ENCODE results near the gene KLF11.

Gene KLF11

GRCh38 chr2:10071176-10071575 is 27.8 kb downstream of the KLF11 start:
- no peak overlapping the region for H3K4me3 ChIP-seq (ENCODE audit: low read length)
- no peak for TF ChIP-seq ZNF274 (IDR thresholded peaks at IDR 0.05; ENCODE audit: low read depth, low read length)

GRCh38 chr2:10071595-10071994 is 28.2 kb downstream of the KLF11 start:
- TF ChIP-seq ZNF274 (IDR thresholded peaks at IDR 0.05; ENCODE audit: low read depth, low read length) = no peak
- H3K4me3 ChIP-seq (ENCODE audit: low read length) = no peak overlapping the region

GRCh38 chr2:10072656-10073480 is 29.5 kb downstream of the KLF11 start:
- H3K4me3 ChIP-seq (ENCODE audit: low read length) = no peak overlapping the region
- no peak for TF ChIP-seq ZNF274 (IDR thresholded peaks at IDR 0.05; ENCODE audit: low read depth, low read length)

- TF ChIP-seq ZNF274 (IDR thresholded peaks at IDR 0.05; ENCODE audit: low read depth, low read length) = no peak
- H3K4me3 ChIP-seq (ENCODE audit: low read length) = no peak overlapping the region
These were observed 30.4 kb downstream of the KLF11 start for GRCh38 chr2:10073706-10074105.

GRCh38 chr2:10075101-10075500 is 31.8 kb downstream of the KLF11 start:
- no peak overlapping the region for H3K4me3 ChIP-seq (ENCODE audit: low read length)
- no peak for TF ChIP-seq ZNF274 (IDR thresholded peaks at IDR 0.05; ENCODE audit: low read depth, low read length)

GRCh38 chr2:10075571-10076209 is 32.3 kb downstream of the KLF11 start:
- TF ChIP-seq ZNF274 (IDR thresholded peaks at IDR 0.05; ENCODE audit: low read depth, low read length) = no peak
- no peak overlapping the region for H3K4me3 ChIP-seq (ENCODE audit: low read length)

GRCh38 chr2:10076511-10076910 is 33.2 kb downstream of the KLF11 start:
- no peak for TF ChIP-seq ZNF274 (IDR thresholded peaks at IDR 0.05; ENCODE audit: low read depth, low read length)
- H3K4me3 ChIP-seq (ENCODE audit: low read length) = no peak overlapping the region

GRCh38 chr2:10076988-10077527 is 33.7 kb downstream of the KLF11 start:
- no peak overlapping the region; the same call in 1 of the 2 replicates for H3K4me3 ChIP-seq (ENCODE audit: low read length)
- no peak for TF ChIP-seq ZNF274 (IDR thresholded peaks at IDR 0.05; ENCODE audit: low read depth, low read length)

- H3K4me3 ChIP-seq (ENCODE audit: low read length) = peak overlapping the region; percentile 44; the same call in 1 of the 2 replicates
- no peak for TF ChIP-seq ZNF274 (IDR thresholded peaks at IDR 0.05; ENCODE audit: low read depth, low read length)
These were observed 34.7 kb downstream of the KLF11 start for GRCh38 chr2:10078001-10078400.

GRCh38 chr2:10078704-10079265 is 35.4 kb downstream of the KLF11 start:
- TF ChIP-seq ZNF274 (IDR thresholded peaks at IDR 0.05; ENCODE audit: low read depth, low read length) = no peak
- peak overlapping the region; percentile 44; the same call in 1 of the 2 replicates for H3K4me3 ChIP-seq (ENCODE audit: low read length)

GRCh38 chr2:10079266-10079869 is 36.0 kb downstream of the KLF11 start:
- peak overlapping the region; percentile 44; the same call in 1 of the 2 replicates for H3K4me3 ChIP-seq (ENCODE audit: low read length)
- TF ChIP-seq ZNF274 (IDR thresholded peaks at IDR 0.05; ENCODE audit: low read depth, low read length) = no peak

- peak within 1 kb of the TSS; percentile 72; the same call in 1 of the 2 replicates for H3K4me3 ChIP-seq (ENCODE audit: low read length)
- no peak for TF ChIP-seq ZNF274 (IDR thresholded peaks at IDR 0.05; ENCODE audit: low read depth, low read length)
These were observed 36.7 kb downstream of the KLF11 start, which contains the start of gene CYS1 for GRCh38 chr2:10079870-10080535. Gene CYS1 (minus strand): TSS chr2:10080411. CDS start chr2:10080223, 188 bp downstream.

- peak overlapping the region; percentile 72; the same call in 1 of the 2 replicates for H3K4me3 ChIP-seq (ENCODE audit: low read length)
- no peak for TF ChIP-seq ZNF274 (IDR thresholded peaks at IDR 0.05; ENCODE audit: low read depth, low read length)
These were observed 37.4 kb downstream of the KLF11 start for GRCh38 chr2:10080536-10081304.

Measured in GM08714 (cell line).